ENCODE results near the gene SCOC.

DNA sequence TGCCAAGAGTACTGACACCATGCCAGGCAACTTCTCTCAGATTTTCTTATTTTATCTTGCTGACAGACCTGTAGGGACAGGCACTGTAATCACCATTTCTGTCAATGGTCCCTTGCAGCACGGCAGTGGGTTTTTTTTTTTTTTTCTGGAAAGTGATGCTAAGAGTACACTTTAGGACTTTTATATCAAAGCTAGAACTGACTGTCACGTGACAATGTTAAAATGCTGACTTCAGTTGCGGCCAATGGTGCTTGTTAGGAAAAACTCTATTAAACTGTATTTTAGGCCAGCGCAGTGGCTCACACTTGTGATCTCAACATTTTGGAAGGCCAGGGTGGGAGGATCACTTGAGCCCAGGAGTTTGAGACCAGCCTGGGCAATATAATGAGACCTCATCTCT lies 12.3 kb upstream of the SCOC start:
- TF ChIP-seq, protein P1, sequence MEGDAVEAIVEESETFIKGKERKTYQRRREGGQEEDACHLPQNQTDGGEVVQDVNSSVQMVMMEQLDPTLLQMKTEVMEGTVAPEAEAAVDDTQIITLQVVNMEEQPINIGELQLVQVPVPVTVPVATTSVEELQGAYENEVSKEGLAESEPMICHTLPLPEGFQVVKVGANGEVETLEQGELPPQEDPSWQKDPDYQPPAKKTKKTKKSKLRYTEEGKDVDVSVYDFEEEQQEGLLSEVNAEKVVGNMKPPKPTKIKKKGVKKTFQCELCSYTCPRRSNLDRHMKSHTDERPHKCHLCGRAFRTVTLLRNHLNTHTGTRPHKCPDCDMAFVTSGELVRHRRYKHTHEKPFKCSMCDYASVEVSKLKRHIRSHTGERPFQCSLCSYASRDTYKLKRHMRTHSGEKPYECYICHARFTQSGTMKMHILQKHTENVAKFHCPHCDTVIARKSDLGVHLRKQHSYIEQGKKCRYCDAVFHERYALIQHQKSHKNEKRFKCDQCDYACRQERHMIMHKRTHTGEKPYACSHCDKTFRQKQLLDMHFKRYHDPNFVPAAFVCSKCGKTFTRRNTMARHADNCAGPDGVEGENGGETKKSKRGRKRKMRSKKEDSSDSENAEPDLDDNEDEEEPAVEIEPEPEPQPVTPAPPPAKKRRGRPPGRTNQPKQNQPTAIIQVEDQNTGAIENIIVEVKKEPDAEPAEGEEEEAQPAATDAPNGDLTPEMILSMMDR (IDR thresholded peaks at IDR 0.05), result no peak
- no peak for TF ChIP-seq POLR2A (IDR thresholded peaks at IDR 0.05)

All from lower leg skin (tissue), 3 donors.